ENCODE measurements around the gene FOXK2.

- TF ChIP-seq CTCF (IDR thresholded peaks at IDR 0.05) (no peak), POLR2A (IDR thresholded peaks at IDR 0.05) (no peak)
Observed at GRCh38 chr17:82599674-82600661, 80.4 kb downstream of the FOXK2 start.
